MM.1S (cell line): Measurements from ENCODE around the gene IRF6.

ENCODE experiments used
- EZH2 ChIP-seq: fragments of 300-600 bp; sonication (generic); optimal IDR thresholded peaks from 2 replicates; pipeline ENCODE3; 2017; ENCODE audit warnings: low read depth, mild to moderate bottlenecking, antibody characterized with exemption, low read length, mixed read lengths
- EZH2phosphoT487 ChIP-seq: fragments of 300-600 bp; sonication (generic); IDR thresholded peaks from 2 replicates; pipeline ENCODE4 v1.6.1; 2018; ENCODE audit warnings: antibody characterized with exemption, low read length
- TF ChIP-seq, protein P1 (sequence below): fragments of 300-600 bp; sonication (generic); IDR thresholded peaks from 2 replicates; pipeline ENCODE4 v1.5.1; 2016; ENCODE audit warnings: antibody characterized with exemption, low read length, mixed read lengths

DNA sequence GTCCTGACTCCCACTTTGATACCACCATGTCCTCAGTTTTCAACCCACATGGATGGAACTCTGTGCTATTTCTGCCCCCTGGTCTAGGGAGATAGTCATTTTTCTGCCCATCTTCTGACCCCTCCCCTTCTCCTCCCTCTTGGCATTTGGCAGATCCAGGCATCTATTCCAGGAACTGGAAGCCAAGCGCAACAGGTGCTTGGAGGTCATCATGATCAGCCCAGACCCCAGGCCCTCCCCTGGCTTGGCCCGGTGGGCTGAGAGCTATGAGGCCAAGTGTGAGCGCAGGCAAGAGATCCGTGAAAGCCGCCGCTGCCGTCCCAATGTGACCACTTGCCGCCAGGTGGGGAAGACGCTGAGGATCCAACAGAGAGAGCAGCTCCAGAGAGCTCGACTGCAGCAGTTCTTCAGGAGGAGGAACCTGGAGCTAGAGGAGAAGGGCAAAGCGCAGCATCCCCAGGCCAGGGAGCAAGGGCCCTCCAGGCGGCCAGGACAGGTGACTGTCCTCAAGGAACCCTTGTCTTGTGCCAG, 46.0 kb downstream of the IRF6 start:
- TF ChIP-seq, protein P1, sequence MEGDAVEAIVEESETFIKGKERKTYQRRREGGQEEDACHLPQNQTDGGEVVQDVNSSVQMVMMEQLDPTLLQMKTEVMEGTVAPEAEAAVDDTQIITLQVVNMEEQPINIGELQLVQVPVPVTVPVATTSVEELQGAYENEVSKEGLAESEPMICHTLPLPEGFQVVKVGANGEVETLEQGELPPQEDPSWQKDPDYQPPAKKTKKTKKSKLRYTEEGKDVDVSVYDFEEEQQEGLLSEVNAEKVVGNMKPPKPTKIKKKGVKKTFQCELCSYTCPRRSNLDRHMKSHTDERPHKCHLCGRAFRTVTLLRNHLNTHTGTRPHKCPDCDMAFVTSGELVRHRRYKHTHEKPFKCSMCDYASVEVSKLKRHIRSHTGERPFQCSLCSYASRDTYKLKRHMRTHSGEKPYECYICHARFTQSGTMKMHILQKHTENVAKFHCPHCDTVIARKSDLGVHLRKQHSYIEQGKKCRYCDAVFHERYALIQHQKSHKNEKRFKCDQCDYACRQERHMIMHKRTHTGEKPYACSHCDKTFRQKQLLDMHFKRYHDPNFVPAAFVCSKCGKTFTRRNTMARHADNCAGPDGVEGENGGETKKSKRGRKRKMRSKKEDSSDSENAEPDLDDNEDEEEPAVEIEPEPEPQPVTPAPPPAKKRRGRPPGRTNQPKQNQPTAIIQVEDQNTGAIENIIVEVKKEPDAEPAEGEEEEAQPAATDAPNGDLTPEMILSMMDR, result no peak
- no peak for TF ChIP-seq EZH2
- no peak for TF ChIP-seq EZH2phosphoT487
